Smooth muscle cell (in vitro differentiated cells): Measurements from ENCODE around the gene SNX32. TPM values are rescaled to one million over a fixed set of nuclear protein-coding genes. Genes with fewer than 3 reads are reported as not detected.
A peak's percentile ranks its signal among the peaks of the same experiment; 100 is the strongest.

Experiments used
- DNase-seq: peaks from one replicate; lab custom pipeline; 2025; ENCODE audit not compliant: unreplicated experiment; lab: John Stamatoyannopoulos, UW
- H2AFZ ChIP-seq: fragments of 200-600 bp; sonication (generic); 2 replicates; pipeline ENCODE4 v1.6.0; 2016; ENCODE audit warnings: antibody characterized with exemption, low read depth, mild to moderate bottlenecking
- H3F3A ChIP-seq: fragments of 200-600 bp; sonication (generic); 2 replicates; pipeline ENCODE4 v1.6.0; 2017; ENCODE audit warnings: antibody characterized with exemption, low read depth
- H3K27ac ChIP-seq: fragments of 200-600 bp; sonication (generic); 2 replicates; pipeline ENCODE4 v1.5.1; 2016; ENCODE audit warnings: low read depth, mild to moderate bottlenecking
- H3K27me3 ChIP-seq: fragments of 200-600 bp; sonication (generic); 2 replicates; pipeline ENCODE4 v1.6.1; 2016; ENCODE audit warnings: low read depth, mild to moderate bottlenecking
- H3K36me3 ChIP-seq: fragments of 200-600 bp; sonication (generic); 2 replicates; pipeline ENCODE4 v1.5.1; 2016; ENCODE audit warnings: low read depth
- H3K4me1 ChIP-seq: fragments of 200-600 bp; sonication (generic); 2 replicates; pipeline ENCODE4 v1.5.1; 2016; ENCODE audit warnings: low read depth
- H3K4me2 ChIP-seq: fragments of 200-600 bp; sonication (generic); 2 replicates; pipeline ENCODE4 v1.6.0; 2016; ENCODE audit warnings: mild to moderate bottlenecking
- H3K4me3 ChIP-seq: fragments of 200-600 bp; sonication (generic); 2 replicates; pipeline ENCODE4 v1.5.1; 2016; ENCODE audit warnings: mild to moderate bottlenecking
- H3K79me2 ChIP-seq: fragments of 200-600 bp; sonication (generic); 2 replicates; pipeline ENCODE4 v1.6.0; 2016; ENCODE audit warnings: low read depth, mild to moderate bottlenecking
- H3K9ac ChIP-seq: fragments of 200-600 bp; sonication (generic); 2 replicates; pipeline ENCODE4 v1.6.0; 2016; ENCODE audit warnings: low read depth
- H3K9me3 ChIP-seq: fragments of 200-600 bp; sonication (generic); replicated peaks from 2 replicates; pipeline ENCODE4 v1.5.1; 2016; ENCODE audit warnings: low read depth
- H4K20me1 ChIP-seq: fragments of 200-600 bp; sonication (generic); 2 replicates; pipeline ENCODE4 v1.6.0; 2016; ENCODE audit warnings: low read depth
- CTCF ChIP-seq: fragments of 200-600 bp; sonication (generic); IDR thresholded peaks from 2 replicates; pipeline ENCODE4 v1.5.1; 2017; ENCODE audit warnings: borderline replicate concordance, mild to moderate bottlenecking, antibody characterized with exemption; ENCODE audit not compliant: insufficient read depth, poor library complexity, severe bottlenecking
- WGBS: methylation state at CpG from one replicate; pipeline ENCODE4 v1.1.7; 2016; ENCODE audit warnings: low lambda C conversion rate; 5-methylcytosine and 5-hydroxymethylcytosine counted together
- polyA plus RNA-seq: library from polyadenylated mRNA; unstranded; fragments of >200 nt; fragmentation: Nextera tagmentation; extraction: Ambion mirVana; gene quantifications from 2 replicates; pipeline ENCODE4 v1.2.1, GENCODE V29; 2016
- total RNA-seq: library from RNA; depleted of rRNA; stranded (reverse); fragments of >200 nt; gene quantifications from 2 replicates; pipeline ENCODE4 v1.2.3, GENCODE V29; 2014

Gene SNX32
- total and polyA plus RNA-seq, 2 experiments from 2014 or later = 1.1 to 1.2 TPM

DNA sequence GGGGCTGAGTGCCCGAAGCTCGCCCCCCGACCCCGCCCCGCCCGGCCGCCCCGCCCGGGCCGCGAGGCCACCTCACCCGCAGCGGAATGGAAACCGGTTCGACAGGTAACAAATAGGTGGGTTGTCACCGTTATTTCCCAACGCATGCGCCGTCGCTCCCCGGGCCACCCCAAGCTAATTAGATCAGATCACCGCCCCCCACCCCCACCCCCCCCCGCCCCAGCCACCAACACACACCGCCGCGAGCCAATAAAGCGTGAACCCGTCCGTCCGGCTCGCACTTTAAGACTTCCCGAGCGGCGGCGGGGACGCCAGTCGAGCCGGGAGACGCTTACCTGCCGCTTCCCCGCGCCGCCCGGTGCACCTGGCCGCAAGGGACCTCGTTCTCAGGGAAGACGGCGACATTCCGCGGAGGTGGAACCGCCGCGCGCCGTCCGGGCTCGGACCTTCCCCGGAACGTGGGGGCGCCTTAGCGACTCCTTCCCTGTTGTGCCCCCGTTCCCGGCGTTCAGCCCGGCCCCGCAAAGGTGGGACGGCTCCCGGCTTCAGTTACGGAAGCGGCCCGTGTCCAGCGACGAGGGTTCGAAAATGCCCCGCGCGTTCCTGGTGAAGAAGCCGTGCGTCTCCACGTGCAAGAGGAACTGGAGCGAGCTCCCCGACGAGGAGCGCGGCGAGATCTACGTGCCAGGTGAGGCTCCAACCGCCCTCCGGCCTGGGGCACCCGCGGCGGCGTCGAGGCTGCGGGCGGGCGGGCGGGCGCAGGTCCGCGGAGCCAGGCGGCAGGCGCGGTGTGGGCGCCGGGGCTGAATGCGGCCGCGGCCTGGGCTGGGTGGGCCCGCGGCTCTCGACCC, 46.8 kb upstream of the SNX32 start, which contains the start of gene OVOL1:
Gene OVOL1 (plus strand): TSS at position 278 of the 851 bp plus-strand sequence. CDS start 311 bp downstream, at position 589.
- no peaks in the 10 kb centered on the region for H3K9me3 ChIP-seq
- H3K79me2 ChIP-seq = peaks cover 4% of the 10 kb centered on the region
- H3K27me3 ChIP-seq = peaks cover 52% of the 10 kb centered on the region
- peaks cover 5% of the 10 kb centered on the region for H3K4me1 ChIP-seq
- H3F3A ChIP-seq = peaks cover 6% of the 10 kb centered on the region
- WGBS = 2% methylated on average over 98 of the region's 112 CpGs
- H3K4me3 ChIP-seq = peak within 1 kb of the TSS; percentile 57
- H3K9ac ChIP-seq = peak within 1 kb of the TSS; percentile 43
- H2AFZ ChIP-seq = no peak within 1 kb of the TSS
- TF ChIP-seq CTCF = no peak
- no peaks in the 10 kb centered on the region for H4K20me1 ChIP-seq
- no peak for DNase-seq
- peak within 1 kb of the TSS; percentile 83 for H3K4me2 ChIP-seq
- no peaks in the 10 kb centered on the region for H3K36me3 ChIP-seq
- no peak within 1 kb of the TSS for H3K27ac ChIP-seq

GRCh38 chr11:65787649-65788622, 45.8 kb upstream of the SNX32 start:
- DNase-seq = no peak
- 4% methylated on average over 37 of the region's 64 CpGs for WGBS
- no peaks in the 10 kb centered on the region for H3K9me3 ChIP-seq
- H4K20me1 ChIP-seq = no peaks in the 10 kb centered on the region
- H3K4me2 ChIP-seq = peak overlapping the region; percentile 83
- H3K27ac ChIP-seq = no peak overlapping the region
- H2AFZ ChIP-seq = no peak overlapping the region
- peaks cover 5% of the 10 kb centered on the region for H3K4me1 ChIP-seq
- peak overlapping the region; percentile 51 for H3K4me3 ChIP-seq
- H3K36me3 ChIP-seq = no peaks in the 10 kb centered on the region
- H3K9ac ChIP-seq = peak overlapping the region; percentile 43
- TF ChIP-seq CTCF = no peak
- no peaks in the 10 kb centered on the region for H3F3A ChIP-seq
- H3K27me3 ChIP-seq = peaks cover 52% of the 10 kb centered on the region
- peaks cover 4% of the 10 kb centered on the region for H3K79me2 ChIP-seq

DNA sequence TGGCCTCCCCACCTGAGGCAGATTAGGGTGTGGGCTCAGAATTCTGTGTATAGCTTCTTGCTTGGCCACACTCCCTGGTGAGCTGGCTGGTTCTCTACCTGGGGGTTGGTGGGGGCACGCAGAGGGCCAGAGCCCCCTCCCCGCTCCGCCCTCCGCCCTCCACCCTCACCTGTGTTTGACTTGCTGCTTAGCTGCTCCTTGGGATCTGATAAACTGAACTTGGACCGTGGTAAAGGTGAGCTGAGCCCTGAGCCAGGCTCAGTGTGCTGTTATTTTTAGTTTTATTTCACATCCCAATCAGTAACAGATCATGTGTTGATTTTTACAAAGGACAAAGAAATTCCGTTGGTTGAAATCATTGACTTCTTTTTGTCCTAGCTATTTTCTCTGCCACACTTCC, 44.9 kb upstream of the SNX32 start:
- no peak for TF ChIP-seq CTCF
- Histone ChIP-seq H3K9ac (no peak overlapping the region), H3K79me2 (peaks cover 4% of the 10 kb centered on the region), H4K20me1 (peaks cover 3% of the 10 kb centered on the region), H3K27ac (no peak overlapping the region), H2AFZ (no peak overlapping the region), H3F3A (no peaks in the 10 kb centered on the region), H3K4me2 (peak overlapping the region; percentile 83), H3K4me3 (peak overlapping the region; percentile 51), H3K27me3 (peaks cover 52% of the 10 kb centered on the region), H3K36me3 (no peaks in the 10 kb centered on the region), H3K9me3 (no peaks in the 10 kb centered on the region), H3K4me1 (peaks cover 5% of the 10 kb centered on the region)
- WGBS = 82% methylated on average over 6 of the region's 6 CpGs
- DNase-seq = no peak
